HEK293 (cell line): ENCODE results near the gene CHD1.
A peak's percentile ranks its signal among the peaks of the same experiment; 100 is the strongest.

Experiments
- CTCF ChIA-PET: fragments of 350-600 bp; formaldehyde crosslinking; extraction: SDS; loops from one replicate; lab custom pipeline; 2021; ENCODE audit warnings: antibody characterized with exemption; lab: Yijun Ruan, JAX
- POLR2A ChIA-PET: fragments of 300-600 bp; formaldehyde crosslinking; extraction: SDS; loops from one replicate; lab custom pipeline; 2020; ENCODE audit warnings: antibody characterized with exemption, inconsistent platforms; lab: Yijun Ruan, JAX
- H3K27ac ChIP-seq: fragments of 200-500 bp; sonication (Bioruptor generic); 2 replicates; pipeline ENCODE4 v1.5.1; 2014; ENCODE audit warnings: low read depth, low read length, control low read depth, inconsistent platforms; ENCODE audit errors: extremely low read depth
- H3K36me3 ChIP-seq, 2 experiments: fragments of 200-500 bp in 1 of 2; sonication (Bioruptor generic) in 1 of 2; 1 replicate in 1 of 2; 2 replicates in 1 of 2; pipeline ENCODE4 v1.5.1; 2014 to 2017; ENCODE audit warnings: inconsistent platforms in 2 of 2, low read length in 2 of 2; ENCODE audit not compliant: control insufficient read depth in 2 of 2, insufficient read depth in 1 of 2
- H3K4me1 ChIP-seq: fragments of 200-500 bp; sonication (Bioruptor generic); 2 replicates; pipeline ENCODE4 v1.5.1; 2014; ENCODE audit warnings: mild to moderate bottlenecking, low read length, inconsistent platforms; ENCODE audit not compliant: control insufficient read depth, insufficient read depth
- H3K4me3 ChIP-seq: 2 replicates; pipeline ENCODE4 v1.5.1; 2011; ENCODE audit warnings: low read depth, mild to moderate bottlenecking, control low read depth, low read length, moderate library complexity
- H3K9me3 ChIP-seq: fragments of 200-500 bp; sonication (Bioruptor generic); 2 replicates; pipeline ENCODE4 v1.5.1; 2014; ENCODE audit warnings: low read depth, low read length, inconsistent platforms; ENCODE audit not compliant: control insufficient read depth, insufficient read depth
- BCL11A ChIP-seq: fragments of 450-650 bp; formaldehyde crosslinking; IDR thresholded peaks from 2 replicates; pipeline ENCODE4 v1.5.1; 2016; ENCODE audit warnings: low read depth, missing biosample characterization, missing genetic modification characterization
- IKZF3 ChIP-seq: fragments of 450-650 bp; IDR thresholded peaks from 2 replicates; pipeline ENCODE4 v1.5.0; 2018; ENCODE audit warnings: missing biosample characterization, mild to moderate bottlenecking, missing genetic modification characterization, moderate library complexity
- KLF9 ChIP-seq: fragments of 450-650 bp; formaldehyde crosslinking; IDR thresholded peaks from 2 replicates; pipeline ENCODE4 v1.5.1; 2016; ENCODE audit warnings: missing biosample characterization, missing genetic modification characterization, low read depth
- MEIS1 ChIP-seq: sonication (generic); formaldehyde crosslinking; IDR thresholded peaks from 2 replicates; pipeline ENCODE4 v1.8.1; 2022; ENCODE audit warnings: missing genetic modification reagents, mild to moderate bottlenecking, borderline replicate concordance
- MZF1 ChIP-seq: fragments of 450-650 bp; formaldehyde crosslinking; IDR thresholded peaks from 2 replicates; pipeline ENCODE4 v1.5.1; 2017; ENCODE audit warnings: missing biosample characterization, missing genetic modification characterization, borderline replicate concordance
- SCRT2 ChIP-seq: fragments of 450-650 bp; formaldehyde crosslinking; IDR thresholded peaks from 2 replicates; pipeline ENCODE4 v1.5.1; 2016; ENCODE audit warnings: missing biosample characterization, missing genetic modification characterization
- SP3 ChIP-seq: fragments of 450-650 bp; formaldehyde crosslinking; IDR thresholded peaks from 2 replicates; pipeline ENCODE4 v1.5.1; 2016; ENCODE audit warnings: missing biosample characterization, missing genetic modification characterization
- TRIM28 ChIP-seq: IDR thresholded peaks from 2 replicates; pipeline ENCODE4 v1.6.1; 2011; ENCODE audit warnings: low read length, control low read depth, borderline replicate concordance
- ZNF132 ChIP-seq: fragments of 450-650 bp; formaldehyde crosslinking; IDR thresholded peaks from 2 replicates; pipeline ENCODE4 v1.5.1; 2017; ENCODE audit warnings: missing biosample characterization, missing genetic modification characterization, borderline replicate concordance
- ZNF140 ChIP-seq: fragments of 450-650 bp; formaldehyde crosslinking; IDR thresholded peaks from 2 replicates; pipeline ENCODE4 v1.5.1; 2016; ENCODE audit warnings: missing biosample characterization, missing genetic modification characterization
- ZNF366 ChIP-seq: fragments of 450-650 bp; formaldehyde crosslinking; conservative IDR thresholded peaks from 2 replicates; pipeline ENCODE4 v1.5.1; 2016; ENCODE audit warnings: missing biosample characterization, missing genetic modification characterization
- ZNF510 ChIP-seq: fragments of 450-650 bp; formaldehyde crosslinking; IDR thresholded peaks from 2 replicates; pipeline ENCODE4 v1.5.1; 2018; ENCODE audit warnings: mild to moderate bottlenecking, missing genetic modification characterization, missing biosample characterization; ENCODE audit not compliant: insufficient replicate concordance
- ZNF561 ChIP-seq: fragments of 450-650 bp; IDR thresholded peaks from 2 replicates; pipeline ENCODE4 v1.5.1; 2018; ENCODE audit warnings: missing biosample characterization, missing genetic modification characterization, borderline replicate concordance
- ZNF621 ChIP-seq: fragments of 450-650 bp; formaldehyde crosslinking; IDR thresholded peaks from 2 replicates; pipeline ENCODE4 v1.5.1; 2017; ENCODE audit warnings: missing biosample characterization, missing genetic modification characterization
- ZNF624 ChIP-seq: fragments of 450-650 bp; formaldehyde crosslinking; IDR thresholded peaks from 2 replicates; pipeline ENCODE4 v1.5.1; 2017; ENCODE audit warnings: missing biosample characterization, missing genetic modification characterization
- ZNF626 ChIP-seq: fragments of 450-650 bp; sonication (Bioruptor Pico); formaldehyde crosslinking; IDR thresholded peaks from 2 replicates; pipeline ENCODE4 v1.5.1; 2018; ENCODE audit warnings: missing biosample characterization, missing genetic modification characterization, inconsistent platforms
- ZNF658 ChIP-seq: fragments of 450-650 bp; formaldehyde crosslinking; IDR thresholded peaks from 2 replicates; pipeline ENCODE4; 2016; ENCODE audit warnings: missing biosample characterization, missing genetic modification characterization
- ZNF660 ChIP-seq: fragments of 450-650 bp; IDR thresholded peaks from 2 replicates; pipeline ENCODE4 v1.5.1; 2018; ENCODE audit warnings: missing biosample characterization, mild to moderate bottlenecking, missing genetic modification characterization
- ZNF701 ChIP-seq: fragments of 450-650 bp; formaldehyde crosslinking; IDR thresholded peaks from 2 replicates; pipeline ENCODE4 v1.5.1; 2016; ENCODE audit warnings: missing biosample characterization, missing genetic modification characterization
- ZSCAN16 ChIP-seq: fragments of 450-650 bp; formaldehyde crosslinking; IDR thresholded peaks from 2 replicates; pipeline ENCODE4 v1.5.1; 2016; ENCODE audit warnings: missing biosample characterization, missing genetic modification characterization
- ZSCAN23 ChIP-seq: fragments of 450-650 bp; formaldehyde crosslinking; IDR thresholded peaks from 2 replicates; pipeline ENCODE4 v1.5.1; 2016; ENCODE audit warnings: missing biosample characterization, missing genetic modification characterization
- TF ChIP-seq, protein P1 (sequence below): fragments of 450-650 bp; formaldehyde crosslinking; IDR thresholded peaks from 2 replicates; pipeline ENCODE4 v1.5.1; 2016; ENCODE audit warnings: missing biosample characterization, missing genetic modification characterization
- TF ChIP-seq, protein P2 (sequence below): fragments of 450-650 bp; formaldehyde crosslinking; IDR thresholded peaks from 2 replicates; pipeline ENCODE4 v1.5.1; 2016; ENCODE audit warnings: missing biosample characterization, missing genetic modification characterization
- TF ChIP-seq, protein P3 (sequence below): fragments of 450-650 bp; formaldehyde crosslinking; IDR thresholded peaks from 2 replicates; pipeline ENCODE4 v1.5.1; 2016; ENCODE audit warnings: missing biosample characterization, missing genetic modification characterization
- TF ChIP-seq, protein P4 (sequence below): fragments of 450-650 bp; formaldehyde crosslinking; conservative IDR thresholded peaks from 2 replicates; pipeline ENCODE4 v1.5.1; 2016; ENCODE audit warnings: low read depth, missing biosample characterization, missing genetic modification characterization

The CHD1 gene

DNA sequence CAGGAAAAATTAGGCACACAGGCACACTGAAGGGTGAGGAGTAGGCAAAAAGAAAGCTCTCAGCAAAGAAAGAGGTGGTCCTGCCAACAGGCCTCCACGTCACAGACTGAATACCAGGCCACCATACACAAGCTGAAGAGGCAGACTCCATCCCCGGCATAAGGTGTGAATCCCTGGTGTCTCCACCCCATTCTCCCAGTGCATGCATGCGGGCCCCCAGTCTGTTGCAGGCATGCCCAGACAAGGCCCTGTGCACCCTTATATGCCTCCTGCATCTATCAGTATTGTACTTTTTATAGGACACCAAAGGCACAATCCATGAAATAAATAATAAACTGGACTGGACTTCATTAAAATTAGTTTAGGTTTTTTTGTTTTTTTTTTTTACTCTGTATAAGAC is 82.3 kb downstream of the CHD1 start (continued):
- no peak for TF ChIP-seq ZSCAN16 (tag by site-specific recombination)
- no peak for TF ChIP-seq KLF9 (tag by site-specific recombination)

DNA sequence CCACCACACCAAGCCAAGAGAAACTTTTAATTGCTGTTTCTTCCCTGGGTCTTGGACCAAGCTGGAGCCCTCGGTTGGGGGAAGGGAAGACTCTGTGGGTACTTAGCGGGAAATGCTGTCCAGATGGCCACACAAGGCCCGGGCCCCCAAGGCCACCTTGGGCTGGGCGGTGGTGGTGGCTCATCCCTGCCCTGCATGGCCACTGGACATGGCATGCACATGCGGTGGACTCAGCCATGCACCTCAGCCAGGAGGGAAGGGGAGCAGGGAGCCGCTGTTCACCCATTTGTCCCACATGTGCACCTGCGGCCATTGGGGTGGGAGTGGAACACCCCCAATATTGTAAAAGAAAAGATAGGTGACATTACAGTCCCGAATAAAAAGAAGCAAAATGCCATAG is 82.9 kb downstream of the CHD1 start:
- CTCF ChIA-PET, result no interaction called here
- no peaks in the 10 kb centered on the region for H3K9me3 ChIP-seq
- H3K4me3 ChIP-seq, result no peak overlapping the region
- POLR2A ChIA-PET, result no interaction called here
- no peak for TF ChIP-seq ZNF561
- TF ChIP-seq ZNF624 (tag by site-specific recombination), result no peak
- TF ChIP-seq ZNF626 (tag by site-specific recombination), result no peak
- TF ChIP-seq ZNF621 (tag by site-specific recombination), result no peak
- no peak for TF ChIP-seq SCRT2
- TF ChIP-seq ZNF660, result no peak
- TF ChIP-seq, protein P1, sequence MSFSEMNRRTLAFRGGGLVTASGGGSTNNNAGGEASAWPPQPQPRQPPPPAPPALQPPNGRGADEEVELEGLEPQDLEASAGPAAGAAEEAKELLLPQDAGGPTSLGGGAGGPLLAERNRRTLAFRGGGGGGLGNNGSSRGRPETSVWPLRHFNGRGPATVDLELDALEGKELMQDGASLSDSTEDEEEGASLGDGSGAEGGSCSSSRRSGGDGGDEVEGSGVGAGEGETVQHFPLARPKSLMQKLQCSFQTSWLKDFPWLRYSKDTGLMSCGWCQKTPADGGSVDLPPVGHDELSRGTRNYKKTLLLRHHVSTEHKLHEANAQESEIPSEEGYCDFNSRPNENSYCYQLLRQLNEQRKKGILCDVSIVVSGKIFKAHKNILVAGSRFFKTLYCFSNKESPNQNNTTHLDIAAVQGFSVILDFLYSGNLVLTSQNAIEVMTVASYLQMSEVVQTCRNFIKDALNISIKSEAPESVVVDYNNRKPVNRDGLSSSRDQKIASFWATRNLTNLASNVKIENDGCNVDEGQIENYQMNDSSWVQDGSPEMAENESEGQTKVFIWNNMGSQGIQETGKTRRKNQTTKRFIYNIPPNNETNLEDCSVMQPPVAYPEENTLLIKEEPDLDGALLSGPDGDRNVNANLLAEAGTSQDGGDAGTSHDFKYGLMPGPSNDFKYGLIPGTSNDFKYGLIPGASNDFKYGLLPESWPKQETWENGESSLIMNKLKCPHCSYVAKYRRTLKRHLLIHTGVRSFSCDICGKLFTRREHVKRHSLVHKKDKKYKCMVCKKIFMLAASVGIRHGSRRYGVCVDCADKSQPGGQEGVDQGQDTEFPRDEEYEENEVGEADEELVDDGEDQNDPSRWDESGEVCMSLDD (tag by site-specific recombination), result no peak
- TF ChIP-seq MEIS1, result no peak
- TF ChIP-seq BCL11A (tag by site-specific recombination), result no peak
- TF ChIP-seq ZNF140, result no peak
- TF ChIP-seq ZNF510, result no peak
- no peak for TF ChIP-seq ZNF701 (tag by site-specific recombination)
- TF ChIP-seq ZNF366 (tag by site-specific recombination), result no peak
- no peak for TF ChIP-seq IKZF3 (tag by site-specific recombination)
- TF ChIP-seq MZF1 (tag by site-specific recombination), result no peak
- TF ChIP-seq ZNF132 (tag by site-specific recombination), result no peak
- no peak for TF ChIP-seq SP3 (tag by site-specific recombination)
- TF ChIP-seq, protein P2, sequence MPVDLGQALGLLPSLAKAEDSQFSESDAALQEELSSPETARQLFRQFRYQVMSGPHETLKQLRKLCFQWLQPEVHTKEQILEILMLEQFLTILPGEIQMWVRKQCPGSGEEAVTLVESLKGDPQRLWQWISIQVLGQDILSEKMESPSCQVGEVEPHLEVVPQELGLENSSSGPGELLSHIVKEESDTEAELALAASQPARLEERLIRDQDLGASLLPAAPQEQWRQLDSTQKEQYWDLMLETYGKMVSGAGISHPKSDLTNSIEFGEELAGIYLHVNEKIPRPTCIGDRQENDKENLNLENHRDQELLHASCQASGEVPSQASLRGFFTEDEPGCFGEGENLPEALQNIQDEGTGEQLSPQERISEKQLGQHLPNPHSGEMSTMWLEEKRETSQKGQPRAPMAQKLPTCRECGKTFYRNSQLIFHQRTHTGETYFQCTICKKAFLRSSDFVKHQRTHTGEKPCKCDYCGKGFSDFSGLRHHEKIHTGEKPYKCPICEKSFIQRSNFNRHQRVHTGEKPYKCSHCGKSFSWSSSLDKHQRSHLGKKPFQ (tag by site-specific recombination), result no peak
- TF ChIP-seq ZNF658, result no peak
- TF ChIP-seq, all 188 proteins: peak for 0
- Histone ChIP-seq H3K27ac (no peak overlapping the region), H3K4me1 (no peaks in the 10 kb centered on the region), H3K36me3 (no peaks in the 10 kb centered on the region)

DNA sequence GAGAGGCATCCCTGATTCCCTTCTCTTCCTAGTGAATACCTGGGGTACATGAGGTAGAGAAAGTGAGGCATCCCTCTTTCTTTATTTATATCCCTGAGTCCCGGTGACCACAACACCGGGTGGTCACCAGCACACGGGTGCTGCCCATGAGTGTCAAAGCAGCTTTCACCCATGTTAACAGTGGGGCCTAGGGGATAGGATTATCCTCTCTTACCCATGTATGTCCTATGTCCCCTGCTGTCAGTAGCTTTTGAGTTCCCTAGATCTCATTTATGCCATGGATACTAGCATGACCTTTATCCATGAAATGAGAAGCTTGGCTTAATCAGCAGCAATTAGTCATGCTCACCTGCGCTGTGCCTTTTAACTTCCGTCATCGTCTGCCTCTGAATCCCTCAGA is 83.9 kb downstream of the CHD1 start:
- TF ChIP-seq, protein P3, sequence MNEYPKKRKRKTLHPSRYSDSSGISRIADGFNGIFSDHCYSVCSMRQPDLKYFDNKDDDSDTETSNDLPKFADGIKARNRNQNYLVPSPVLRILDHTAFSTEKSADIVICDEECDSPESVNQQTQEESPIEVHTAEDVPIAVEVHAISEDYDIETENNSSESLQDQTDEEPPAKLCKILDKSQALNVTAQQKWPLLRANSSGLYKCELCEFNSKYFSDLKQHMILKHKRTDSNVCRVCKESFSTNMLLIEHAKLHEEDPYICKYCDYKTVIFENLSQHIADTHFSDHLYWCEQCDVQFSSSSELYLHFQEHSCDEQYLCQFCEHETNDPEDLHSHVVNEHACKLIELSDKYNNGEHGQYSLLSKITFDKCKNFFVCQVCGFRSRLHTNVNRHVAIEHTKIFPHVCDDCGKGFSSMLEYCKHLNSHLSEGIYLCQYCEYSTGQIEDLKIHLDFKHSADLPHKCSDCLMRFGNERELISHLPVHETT (tag by site-specific recombination), result no peak
- TF ChIP-seq ZSCAN23 (no peak), TRIM28 (peak; percentile 37; the same call in 1 of the 2 replicates)
- TF ChIP-seq, protein P4, sequence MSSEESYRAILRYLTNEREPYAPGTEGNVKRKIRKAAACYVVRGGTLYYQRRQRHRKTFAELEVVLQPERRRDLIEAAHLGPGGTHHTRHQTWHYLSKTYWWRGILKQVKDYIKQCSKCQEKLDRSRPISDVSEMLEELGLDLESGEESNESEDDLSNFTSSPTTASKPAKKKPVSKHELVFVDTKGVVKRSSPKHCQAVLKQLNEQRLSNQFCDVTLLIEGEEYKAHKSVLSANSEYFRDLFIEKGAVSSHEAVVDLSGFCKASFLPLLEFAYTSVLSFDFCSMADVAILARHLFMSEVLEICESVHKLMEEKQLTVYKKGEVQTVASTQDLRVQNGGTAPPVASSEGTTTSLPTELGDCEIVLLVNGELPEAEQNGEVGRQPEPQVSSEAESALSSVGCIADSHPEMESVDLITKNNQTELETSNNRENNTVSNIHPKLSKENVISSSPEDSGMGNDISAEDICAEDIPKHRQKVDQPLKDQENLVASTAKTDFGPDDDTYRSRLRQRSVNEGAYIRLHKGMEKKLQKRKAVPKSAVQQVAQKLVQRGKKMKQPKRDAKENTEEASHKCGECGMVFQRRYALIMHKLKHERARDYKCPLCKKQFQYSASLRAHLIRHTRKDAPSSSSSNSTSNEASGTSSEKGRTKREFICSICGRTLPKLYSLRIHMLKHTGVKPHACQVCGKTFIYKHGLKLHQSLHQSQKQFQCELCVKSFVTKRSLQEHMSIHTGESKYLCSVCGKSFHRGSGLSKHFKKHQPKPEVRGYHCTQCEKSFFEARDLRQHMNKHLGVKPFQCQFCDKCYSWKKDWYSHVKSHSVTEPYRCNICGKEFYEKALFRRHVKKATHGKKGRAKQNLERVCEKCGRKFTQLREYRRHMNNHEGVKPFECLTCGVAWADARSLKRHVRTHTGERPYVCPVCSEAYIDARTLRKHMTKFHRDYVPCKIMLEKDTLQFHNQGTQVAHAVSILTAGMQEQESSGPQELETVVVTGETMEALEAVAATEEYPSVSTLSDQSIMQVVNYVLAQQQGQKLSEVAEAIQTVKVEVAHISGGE (tag by site-specific recombination), result no peak
- TF ChIP-seq, all 188 proteins: peak for 1
- Histone ChIP-seq H3K36me3 (no peaks in the 10 kb centered on the region), H3K4me1 (no peaks in the 10 kb centered on the region), H3K27ac (no peak overlapping the region), H3K4me3 (no peak overlapping the region), H3K9me3 (no peaks in the 10 kb centered on the region)
- POLR2A ChIA-PET, result no interaction called here
- CTCF ChIA-PET, result interaction anchor here (0.6 kb wide), 1 partner anchor 1907 kb away, joined by 3 read pairs; no protein-coding TSS in a partner anchor
